GM18511 (cell line): ENCODE data around the gene TRAPPC3L.

Experiments used
- ATAC-seq: cut with Tn5 transposase; IDR thresholded peaks from one replicate; pipeline ENCODE4 v1.9.1; 2021; ENCODE audit warnings: mild to moderate bottlenecking, moderate library complexity; ENCODE audit not compliant: unreplicated experiment

Gene TRAPPC3L

DNA sequence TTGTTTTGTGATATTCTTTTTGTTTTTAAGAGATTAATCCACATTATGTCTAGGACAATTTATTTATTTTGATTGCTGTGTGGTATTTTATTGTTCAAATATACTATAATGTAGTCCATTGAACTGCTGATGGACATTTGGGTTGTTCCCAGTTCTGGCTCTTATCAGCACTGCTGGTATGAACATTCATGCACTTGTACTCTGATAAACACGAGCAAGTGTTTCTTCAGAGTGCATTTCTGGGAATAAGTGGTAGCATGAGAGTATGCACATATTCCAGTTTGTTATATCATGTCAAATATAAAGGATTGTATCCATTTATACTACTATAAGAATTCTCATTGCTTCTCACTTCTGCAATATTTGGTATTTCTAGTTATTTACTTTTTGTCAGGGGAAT, 77.2 kb downstream of the TRAPPC3L start:
- no peak for ATAC-seq

DNA sequence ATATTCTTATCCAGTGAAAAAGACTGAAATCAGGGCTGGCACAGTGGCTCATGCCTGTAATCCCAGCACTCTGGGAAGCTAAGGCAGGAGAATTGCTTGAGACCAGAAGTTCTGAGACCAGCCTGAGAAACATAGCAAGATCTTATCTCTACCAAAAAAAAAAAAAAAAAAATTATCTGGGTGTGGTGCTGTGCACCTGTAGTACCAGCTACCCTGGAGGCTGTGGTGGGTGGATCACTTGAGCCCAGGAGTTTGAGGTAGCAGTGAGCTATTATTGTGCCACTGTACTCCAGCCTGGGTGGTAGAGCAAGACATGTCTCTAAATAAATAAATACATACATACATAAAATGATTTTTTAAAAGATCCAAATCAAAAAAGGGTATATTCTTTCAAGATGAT, 78.0 kb downstream of the TRAPPC3L start:
- ATAC-seq: no peak

DNA sequence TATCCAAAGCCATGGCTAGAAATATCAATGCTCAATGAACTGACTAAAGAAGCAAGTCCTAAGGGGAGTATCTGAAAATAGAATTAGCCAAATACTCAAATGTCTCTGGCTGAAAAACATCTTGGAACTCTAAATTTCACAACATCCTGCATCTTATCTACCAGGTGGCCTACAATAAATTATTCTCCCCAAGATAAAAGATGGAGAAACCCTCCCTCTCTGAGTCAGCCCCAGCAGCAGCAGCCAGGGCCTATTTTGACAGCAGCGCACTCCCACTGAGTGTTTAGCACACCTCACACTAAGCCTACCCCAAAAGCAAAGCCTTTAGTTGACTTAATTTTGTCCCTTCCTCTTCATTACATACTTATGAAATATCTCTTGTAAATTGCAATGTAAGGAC, 78.4 kb downstream of the TRAPPC3L start:
- ATAC-seq: no peak

DNA sequence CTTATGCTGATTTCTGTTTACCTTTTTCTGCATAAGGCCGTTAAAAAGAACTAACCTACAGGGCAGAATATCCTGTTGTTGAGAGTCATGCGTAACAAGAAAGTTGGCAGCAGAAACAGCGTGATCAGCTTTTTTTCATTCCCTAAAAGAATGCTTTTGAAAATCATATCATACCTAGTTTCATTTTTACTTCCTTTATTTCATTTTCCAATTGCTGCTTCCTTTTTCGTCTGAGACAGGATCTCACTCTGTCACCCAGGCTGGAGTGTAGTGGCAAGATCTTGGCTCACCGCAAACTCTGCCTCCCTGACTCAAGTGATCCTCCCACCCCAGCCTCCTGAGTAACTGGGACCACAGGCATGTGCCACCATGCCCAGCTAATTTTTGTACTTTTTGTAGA, 80.2 kb downstream of the TRAPPC3L start:
- no peak for ATAC-seq

DNA sequence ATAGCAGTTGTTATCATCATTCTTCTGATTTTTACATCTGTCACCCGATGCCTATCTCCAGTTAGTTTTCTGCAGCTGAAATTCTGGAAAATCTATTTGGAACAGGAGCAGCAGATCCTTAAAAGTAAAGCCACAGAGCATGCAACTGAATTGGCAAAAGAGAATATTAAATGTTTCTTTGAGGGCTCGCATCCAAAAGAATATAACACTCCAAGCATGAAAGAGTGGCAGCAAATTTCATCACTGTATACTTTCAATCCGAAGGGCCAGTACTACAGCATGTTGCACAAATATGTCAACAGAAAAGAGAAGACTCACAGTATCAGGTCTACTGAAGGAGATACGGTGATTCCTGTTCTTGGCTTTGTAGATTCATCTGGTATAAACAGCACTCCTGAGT, 82.2 kb downstream of the TRAPPC3L start:
- no peak for ATAC-seq

DNA sequence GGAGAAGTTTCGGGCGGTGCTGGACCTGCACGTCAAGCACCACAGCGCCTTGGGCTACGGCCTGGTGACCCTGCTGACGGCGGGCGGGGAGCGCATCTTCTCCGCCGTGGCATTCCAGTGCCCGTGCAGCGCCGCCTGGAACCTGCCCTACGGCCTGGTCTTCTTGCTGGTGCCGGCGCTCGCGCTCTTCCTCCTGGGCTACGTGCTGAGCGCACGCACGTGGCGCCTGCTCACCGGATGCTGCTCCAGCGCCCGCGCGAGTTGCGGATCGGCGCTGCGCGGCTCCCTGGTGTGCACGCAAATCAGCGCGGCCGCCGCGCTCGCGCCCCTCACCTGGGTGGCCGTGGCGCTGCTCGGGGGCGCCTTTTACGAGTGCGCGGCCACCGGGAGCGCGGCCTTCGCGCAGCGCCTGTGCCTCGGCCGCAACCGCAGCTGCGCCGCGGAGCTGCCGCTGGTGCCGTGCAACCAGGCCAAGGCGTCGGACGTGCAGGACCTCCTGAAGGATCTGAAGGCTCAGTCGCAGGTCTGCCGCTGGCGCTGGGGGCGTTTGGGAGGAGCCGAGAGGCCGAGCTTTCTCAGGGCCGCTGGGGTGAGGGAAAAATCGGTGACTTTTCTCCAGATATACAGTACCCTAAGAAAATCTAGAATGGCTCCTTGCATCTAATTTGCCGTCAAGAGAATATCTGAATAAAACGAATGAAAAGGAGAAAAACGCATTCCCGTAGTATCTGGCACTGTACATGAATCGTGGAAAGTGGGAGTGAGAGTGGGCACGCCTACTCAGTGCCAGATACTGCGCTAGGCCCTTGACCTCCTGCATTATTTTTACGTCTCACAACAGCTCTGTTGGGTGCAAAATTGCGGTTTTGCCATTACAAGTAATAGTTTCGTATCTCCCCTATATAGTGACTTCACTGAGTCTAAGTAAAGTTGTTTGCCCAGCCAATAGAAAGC, 83.3 kb downstream of the TRAPPC3L start:
- peak; percentile 79 for ATAC-seq

DNA sequence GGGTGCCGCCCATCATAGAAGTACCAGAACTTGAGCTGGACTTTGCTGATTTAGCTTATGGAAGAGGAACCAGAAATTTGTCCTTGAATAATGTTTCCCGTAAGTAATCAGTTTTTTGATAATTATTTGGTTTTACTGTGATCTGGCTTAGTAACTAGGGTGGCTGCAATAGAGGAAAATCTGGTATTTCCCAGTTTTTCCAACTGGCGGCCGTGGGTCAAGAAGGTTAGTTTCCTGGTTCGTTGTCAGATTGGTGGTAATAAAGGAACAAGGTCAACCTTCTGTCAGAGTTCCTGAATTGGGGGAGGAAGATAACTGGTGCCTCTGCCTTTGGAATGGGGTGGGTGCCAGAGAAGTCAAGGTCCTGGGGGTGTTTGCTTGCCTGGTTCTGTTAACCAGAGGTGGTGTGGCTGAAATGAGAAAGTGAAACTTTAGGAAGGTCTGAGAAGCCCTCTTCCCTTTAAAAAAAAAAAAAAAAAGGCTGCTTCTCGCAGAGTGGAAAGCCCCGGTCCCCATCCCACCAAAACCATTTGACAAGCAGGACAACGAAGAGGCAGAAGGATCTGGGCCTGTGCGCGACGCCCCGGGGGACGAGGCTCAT, 84.1 kb downstream of the TRAPPC3L start, which contains the start of gene CALHM6:
CALHM6 (plus strand) TSS at position 45 of the 601 bp plus-strand sequence; CDS start at position 600, 555 bp downstream.
- peak; percentile 11 for ATAC-seq

DNA sequence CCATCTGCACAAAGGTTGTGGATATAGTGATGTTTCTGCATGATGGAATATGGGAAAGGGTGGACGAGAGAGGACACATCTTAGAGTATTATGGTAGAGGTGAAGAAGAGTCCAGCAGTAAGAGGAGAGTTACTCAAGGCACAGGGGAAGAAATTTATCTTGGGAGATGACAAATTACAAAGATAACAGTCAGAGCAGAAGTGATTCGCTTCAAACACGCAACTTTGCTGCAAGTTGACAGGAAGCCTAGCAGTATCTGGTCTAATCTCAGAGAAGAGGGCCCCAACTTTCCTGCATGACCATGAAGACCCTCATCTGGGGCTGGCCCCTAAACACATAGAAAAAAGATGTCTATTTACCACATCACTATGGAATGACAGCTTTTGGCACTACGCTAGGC, 85.6 kb downstream of the TRAPPC3L start:
- no peak for ATAC-seq

DNA sequence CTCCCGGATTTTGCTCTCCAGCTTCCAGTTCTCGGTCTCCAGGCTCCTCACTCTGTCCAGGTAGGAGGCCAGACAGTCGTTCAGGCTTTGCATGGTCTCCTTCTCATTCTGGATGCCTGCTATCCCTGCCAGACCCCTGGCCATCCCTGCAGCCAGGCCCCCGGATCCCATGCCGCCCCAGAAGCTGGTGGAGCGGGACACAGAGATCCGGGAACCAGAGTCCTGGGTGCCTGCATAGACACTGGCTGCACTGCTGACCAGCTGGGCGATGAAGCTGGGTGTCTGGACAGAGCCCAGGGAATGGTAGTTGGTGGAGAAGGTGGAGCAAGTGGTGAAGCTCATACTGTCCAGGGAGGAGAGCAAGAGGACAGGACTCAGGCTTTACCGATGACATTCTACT, 87.2 kb downstream of the TRAPPC3L start:
- no peak for ATAC-seq

DNA sequence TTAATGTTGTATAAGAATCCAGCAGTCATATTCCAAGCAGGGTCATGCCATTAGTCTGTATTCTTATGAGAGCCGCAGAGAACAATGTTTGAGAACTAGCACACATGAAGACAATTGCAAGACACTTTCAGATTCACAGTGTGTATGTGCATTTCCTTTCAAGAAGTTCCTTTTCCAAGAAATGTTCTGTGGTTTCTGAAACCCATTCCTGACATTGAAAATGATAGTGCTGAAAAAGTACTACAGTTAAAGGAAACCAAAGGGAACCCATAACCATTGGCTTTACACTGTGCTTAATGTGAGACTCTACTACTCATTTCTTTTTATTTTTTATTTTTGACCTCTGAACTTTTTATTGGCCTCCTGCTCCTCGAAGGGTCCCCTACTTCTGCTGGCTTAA, 88.6 kb downstream of the TRAPPC3L start:
- no peak for ATAC-seq

DNA sequence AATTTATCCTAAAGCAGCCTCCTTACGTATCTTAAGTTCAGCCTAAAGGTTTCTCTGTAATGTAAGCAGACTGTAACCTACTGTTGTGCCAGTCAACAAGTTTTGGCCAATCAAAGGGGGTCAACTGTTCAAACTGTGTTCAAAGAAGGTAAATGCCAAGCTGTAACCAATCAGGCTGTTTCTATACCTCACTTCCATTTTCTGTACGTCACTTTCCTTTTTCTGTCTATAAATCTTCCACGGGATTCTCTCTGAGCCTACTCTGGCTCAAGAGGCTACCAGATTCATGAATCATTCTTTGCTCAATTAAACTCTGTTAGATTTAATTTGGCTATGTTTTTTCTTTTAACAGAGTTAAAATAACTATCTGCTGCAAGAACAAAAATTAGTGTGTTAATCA, 89.4 kb downstream of the TRAPPC3L start:
- ATAC-seq: no peak

DNA sequence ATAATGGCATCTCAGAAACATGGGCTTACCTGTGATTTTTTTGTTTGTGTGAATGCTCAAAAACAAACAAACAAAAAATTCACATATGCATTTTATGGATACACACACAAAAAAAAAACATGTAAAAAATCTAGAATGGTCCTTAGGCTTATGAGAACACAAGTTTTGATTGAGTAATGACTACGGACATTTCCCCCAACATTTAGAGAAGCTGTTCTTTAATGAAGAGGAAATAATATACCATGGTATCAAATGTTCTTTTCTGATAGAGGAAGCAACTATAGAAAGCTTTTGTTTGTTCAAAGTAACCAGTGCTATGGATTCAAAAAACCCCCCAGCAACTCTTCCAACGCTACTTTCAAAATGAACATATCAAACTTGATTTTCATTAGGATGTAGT, 93.0 kb downstream of the TRAPPC3L start:
- no peak for ATAC-seq

DNA sequence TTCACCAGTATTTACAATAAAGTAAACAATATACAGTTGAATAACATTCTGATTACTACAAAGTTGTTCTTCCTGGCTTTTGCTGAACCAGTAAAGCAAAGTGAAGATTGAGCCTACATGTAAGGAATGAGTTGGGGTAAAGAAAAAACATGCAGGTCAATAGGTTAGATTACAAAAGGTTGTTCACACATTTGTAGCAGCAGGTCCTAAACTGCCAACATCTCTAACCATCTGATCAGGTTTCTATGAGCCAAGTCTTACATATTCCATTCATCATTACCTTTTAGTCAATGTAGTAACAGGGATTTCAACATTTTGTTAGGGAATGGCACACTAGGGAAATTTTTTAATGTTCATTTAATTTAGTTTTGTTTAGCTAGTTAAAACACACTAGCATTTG, 93.6 kb downstream of the TRAPPC3L start:
- no peak for ATAC-seq

DNA sequence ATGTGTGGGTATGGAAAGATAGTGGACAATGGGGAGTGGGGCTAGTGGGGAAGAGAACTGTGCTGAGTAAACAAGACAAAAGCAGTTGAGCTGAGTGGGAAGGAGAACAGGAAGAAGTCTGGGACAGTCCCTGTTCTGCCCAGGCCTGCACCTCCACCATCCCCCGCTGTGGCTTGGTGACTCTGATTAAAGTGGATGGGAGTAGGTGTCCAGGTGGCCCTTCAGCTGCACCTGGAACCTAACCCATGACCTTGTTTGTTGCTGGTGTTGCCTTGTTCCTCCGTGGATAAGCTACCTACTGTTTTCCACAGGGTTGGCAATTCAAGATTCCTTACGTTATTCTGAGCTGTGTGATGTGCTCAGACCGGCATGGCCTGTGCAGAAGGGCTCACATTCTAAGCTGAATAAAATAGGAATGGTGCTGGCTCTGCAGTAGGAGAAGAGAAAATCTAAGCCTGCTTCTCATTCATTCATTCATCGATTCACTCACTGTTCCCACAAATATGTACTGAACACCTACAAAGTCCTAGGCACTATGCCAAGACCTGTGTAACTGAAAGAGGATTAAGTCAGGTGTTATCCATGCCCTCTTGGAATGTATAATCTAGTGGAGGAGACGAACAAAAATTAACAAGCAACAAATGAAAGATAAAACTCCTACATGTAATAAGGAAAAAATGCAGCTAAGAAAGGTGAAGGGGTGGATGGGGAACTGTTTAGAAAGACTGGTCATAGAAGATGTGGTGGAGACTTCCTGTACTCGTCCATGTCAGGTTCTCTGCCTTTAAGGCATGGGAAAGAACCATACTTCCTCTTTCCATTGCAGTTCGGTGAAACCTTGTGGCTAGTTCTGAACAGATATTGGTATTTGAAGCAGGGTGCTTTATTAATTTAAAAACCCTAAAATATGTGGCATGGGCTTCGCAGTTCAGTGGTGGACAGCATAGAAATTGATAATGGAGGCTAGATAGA, 94.4 kb downstream of the TRAPPC3L start:
- ATAC-seq: peak; percentile 91

DNA sequence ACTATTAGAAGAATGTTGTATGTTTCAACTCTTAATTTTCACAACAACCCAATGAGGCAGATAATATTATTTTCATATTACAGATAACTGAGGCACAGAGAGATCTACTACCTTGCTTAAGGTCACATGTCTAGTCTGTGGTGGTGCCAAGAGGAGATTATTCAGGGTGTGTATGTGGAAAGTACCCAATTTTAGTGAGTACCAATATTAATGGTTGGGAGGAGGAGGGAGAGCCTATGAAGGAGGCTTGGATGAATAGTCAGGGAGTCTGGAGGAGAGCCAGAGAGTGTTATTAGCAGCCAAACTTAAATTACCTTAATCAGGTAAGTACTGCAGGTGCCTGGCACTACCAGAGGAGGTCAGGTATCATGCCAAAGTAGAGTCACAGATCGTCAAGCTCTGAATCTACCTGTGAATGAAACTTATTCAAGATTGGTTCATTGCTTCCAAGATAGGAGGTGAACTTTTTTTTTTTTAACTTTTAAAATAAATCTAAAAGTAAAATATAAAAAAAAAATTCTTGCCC, 95.2 kb downstream of the TRAPPC3L start:
- no peak for ATAC-seq

DNA sequence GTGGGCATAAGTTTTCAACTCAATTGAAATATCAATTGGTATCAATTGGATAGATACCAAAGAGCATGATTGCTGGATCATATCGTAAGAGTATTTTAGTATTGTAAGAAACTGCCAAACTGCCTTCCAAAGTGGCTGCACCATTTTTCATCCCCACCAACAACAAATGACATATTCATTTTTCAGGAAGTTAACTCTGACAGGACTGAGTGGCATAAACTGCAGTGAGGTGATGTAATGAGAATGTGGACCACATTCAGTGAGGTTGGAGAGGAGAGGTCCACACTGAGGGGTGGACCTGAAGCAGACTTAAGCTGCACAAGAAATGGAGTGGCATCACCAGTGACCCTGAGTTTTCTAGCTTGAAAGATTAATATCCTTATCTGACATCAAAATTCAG, 95.9 kb downstream of the TRAPPC3L start:
- ATAC-seq: no peak

DNA sequence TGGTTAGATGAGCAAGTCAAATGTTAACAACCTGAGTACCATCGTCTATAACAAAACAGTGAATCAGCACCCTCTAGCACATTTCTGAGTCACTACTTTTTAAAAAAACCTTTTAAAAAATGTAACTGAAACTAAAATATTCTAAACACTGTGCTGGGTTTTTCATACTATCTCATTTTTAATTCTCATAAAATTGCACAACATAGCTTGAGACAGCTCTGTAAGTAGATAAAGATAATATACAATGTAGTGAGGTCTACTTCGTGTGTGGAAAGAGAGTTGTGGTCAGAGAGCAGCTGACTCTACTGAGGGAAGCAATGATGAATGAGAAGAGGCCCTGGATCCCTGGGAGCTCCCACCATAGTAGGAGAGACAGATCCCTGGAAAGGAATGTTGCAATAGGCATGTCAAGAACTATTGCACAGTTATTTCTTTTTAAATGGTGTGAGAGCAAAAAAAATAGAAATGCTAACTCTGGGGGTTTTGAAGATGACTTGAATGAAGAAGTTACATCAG, 97.9 kb downstream of the TRAPPC3L start:
- ATAC-seq: no peak

DNA sequence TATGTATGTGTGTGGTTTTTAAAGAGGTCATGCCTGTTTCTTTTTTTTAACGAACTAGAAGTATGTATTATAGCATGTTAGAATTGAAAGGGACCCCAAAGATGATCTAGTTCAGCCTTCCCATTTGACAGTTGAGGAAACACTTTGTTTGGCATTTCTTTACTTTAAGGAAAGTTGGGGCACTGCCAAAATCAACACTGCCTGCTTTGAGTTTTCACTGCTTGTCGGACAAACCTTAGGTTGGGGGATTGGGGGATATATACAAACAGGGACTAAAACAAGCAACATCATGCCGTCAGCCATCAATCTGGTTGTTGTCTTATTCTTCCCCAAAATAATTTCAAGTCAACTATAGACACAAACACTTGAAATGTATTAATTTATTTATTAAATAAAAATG, 98.4 kb downstream of the TRAPPC3L start:
- no peak for ATAC-seq

DNA sequence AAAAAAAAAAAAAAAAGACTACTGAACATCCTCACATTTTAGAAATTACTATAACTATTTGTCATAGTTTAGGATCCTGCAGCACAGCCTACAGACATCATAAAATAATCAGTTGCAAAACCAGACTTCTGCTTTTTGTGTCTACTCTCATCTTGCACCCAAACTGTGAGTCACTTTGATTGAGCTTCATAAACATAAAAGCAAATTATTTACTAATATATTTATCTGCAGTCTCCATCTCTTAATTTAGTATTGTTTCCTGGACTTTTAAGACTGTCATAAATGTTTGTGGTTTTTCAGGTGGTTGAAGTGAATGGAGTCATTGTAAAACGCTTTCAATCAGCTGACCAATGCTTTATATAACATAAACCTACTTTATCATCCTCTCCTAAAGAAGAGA, 99.1 kb downstream of the TRAPPC3L start:
- no peak for ATAC-seq

DNA sequence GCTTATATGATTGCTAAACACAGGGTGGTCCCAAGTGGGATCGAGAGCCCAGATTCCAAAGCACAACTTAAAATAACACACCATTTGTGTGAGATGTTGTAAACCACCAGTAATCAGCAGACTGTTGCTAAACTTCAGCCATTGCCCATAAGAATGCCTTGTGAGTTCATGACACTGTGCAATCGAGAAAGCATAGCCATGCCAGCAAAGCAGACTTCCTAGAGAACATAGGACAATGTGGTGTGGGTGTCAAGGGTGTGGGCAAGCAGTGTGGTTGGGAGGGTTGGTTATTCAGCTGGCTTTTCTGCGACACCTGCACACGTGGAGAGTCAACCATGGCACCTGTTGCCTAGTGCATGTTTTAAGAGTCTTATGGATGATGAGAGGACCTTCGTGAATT, 100.4 kb downstream of the TRAPPC3L start:
- ATAC-seq: no peak
